ENCODE results near the gene POLR1B. TPM values are rescaled to one million over a fixed set of nuclear protein-coding genes. Genes with fewer than 3 reads are reported as not detected.
"Not testable (repeated sequence)": the region's sequence is repeated elsewhere in the genome, so short reads cannot be mapped to it uniquely, and the experiment has no call there.

Gene POLR1B
- total RNA-seq, 1 donor, result 8.2 TPM

- Histone ChIP-seq H3K27me3 (ENCODE audit: insufficient read depth, low read length) (no peaks in the 10 kb centered on the region), H3K4me1 (ENCODE audit: insufficient read depth, low read length) (peaks cover 7% of the 10 kb centered on the region), H3K9me3 (ENCODE audit: low read depth, low read length) (no peaks in the 10 kb centered on the region), H3K4me3 (ENCODE audit: low read length) (no peak overlapping the region)
Observed at GRCh38 chr2:112528541-112528940, 13.7 kb upstream of the POLR1B start.

DNA sequence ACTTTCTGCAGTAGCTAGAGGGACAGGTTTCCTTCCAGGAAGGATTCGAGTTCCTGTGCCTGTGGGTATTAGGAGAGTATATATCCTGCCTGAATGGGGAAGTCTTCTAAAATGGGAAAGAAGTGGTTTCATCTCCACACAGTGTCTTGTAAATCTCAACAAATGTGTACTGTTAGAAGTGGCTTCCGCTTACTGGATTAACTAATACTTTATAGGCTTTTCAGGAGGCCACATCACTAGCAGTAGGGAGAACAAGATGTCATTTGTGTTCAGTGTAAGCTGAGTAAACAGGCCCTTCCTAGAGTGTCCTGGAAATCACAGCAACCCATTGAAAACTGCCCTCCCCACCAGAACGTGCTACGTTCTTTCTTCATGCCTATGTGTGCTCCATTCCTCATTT, 12.5 kb upstream of the POLR1B start:
- Histone ChIP-seq H3K27me3 (ENCODE audit: insufficient read depth, low read length) (no peaks in the 10 kb centered on the region), H3K4me3 (ENCODE audit: low read length) (no peak overlapping the region), H3K4me1 (ENCODE audit: insufficient read depth, low read length) (peaks cover 7% of the 10 kb centered on the region), H3K9me3 (ENCODE audit: low read depth, low read length) (no peaks in the 10 kb centered on the region)

DNA sequence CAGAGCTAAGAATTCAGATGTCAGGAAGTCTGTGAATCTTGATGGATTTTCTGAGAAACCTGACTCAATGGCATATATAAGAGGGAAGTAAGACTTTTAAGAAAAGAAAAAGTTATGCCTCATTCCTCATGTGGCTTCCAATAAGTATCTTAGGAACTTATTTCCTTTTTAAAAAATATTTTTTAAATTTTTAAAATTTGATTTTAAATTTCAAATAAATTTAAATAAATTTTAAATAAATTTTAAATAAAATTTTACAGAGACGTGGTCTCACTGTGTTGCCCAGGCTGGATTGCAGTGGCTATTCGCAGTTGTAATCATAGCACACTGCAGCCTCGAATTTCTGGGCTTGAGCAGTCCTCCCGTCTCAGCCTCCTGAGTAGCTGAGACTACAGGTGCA, 11.5 kb upstream of the POLR1B start:
- no peaks in the 10 kb centered on the region for H3K27me3 ChIP-seq (ENCODE audit: insufficient read depth, low read length)
- no peaks in the 10 kb centered on the region for H3K9me3 ChIP-seq (ENCODE audit: low read depth, low read length)
- H3K4me3 ChIP-seq (ENCODE audit: low read length), result no peak overlapping the region

GRCh38 chr2:112534826-112535225, 7.4 kb upstream of the POLR1B start:
- Histone ChIP-seq H3K4me3 (ENCODE audit: low read length) (no peak overlapping the region), H3K9me3 (ENCODE audit: low read depth, low read length) (no peaks in the 10 kb centered on the region), H3K4me1 (ENCODE audit: insufficient read depth, low read length) (peaks cover 3% of the 10 kb centered on the region), H3K27me3 (ENCODE audit: insufficient read depth, low read length) (no peaks in the 10 kb centered on the region)

More for the DNA sequence above, 11.5 kb upstream of the POLR1B start:
- H3K4me1 ChIP-seq (ENCODE audit: insufficient read depth, low read length), result peaks cover 7% of the 10 kb centered on the region

DNA sequence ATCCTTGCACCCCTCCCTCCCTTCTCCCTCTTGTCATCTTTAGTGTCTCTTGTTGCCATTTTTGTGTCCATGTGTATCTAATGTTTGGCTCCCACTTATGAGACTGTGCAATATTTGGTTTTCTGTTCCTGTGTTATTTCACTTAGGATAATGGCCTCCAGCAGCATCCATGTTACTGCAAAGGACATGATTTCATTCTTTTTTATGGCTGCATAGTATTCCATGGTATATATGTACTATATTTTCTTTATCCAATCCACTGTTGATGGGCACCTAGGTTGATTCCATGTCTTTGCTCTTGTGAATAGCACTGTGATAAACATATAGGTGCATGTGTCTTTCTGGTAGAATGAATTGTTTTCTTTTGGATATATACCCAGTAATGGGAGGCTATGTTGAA, 5.6 kb upstream of the POLR1B start:
- not testable (repeated sequence) for H3K27me3 ChIP-seq (ENCODE audit: insufficient read depth, low read length); H3K4me3 ChIP-seq (ENCODE audit: low read length); H3K4me1 ChIP-seq (ENCODE audit: insufficient read depth, low read length); H3K9me3 ChIP-seq (ENCODE audit: low read depth, low read length)

- Histone ChIP-seq H3K27me3 (ENCODE audit: insufficient read depth, low read length) (no peaks in the 10 kb centered on the region), H3K4me3 (ENCODE audit: low read length) (no peak overlapping the region), H3K9me3 (ENCODE audit: low read depth, low read length) (no peaks in the 10 kb centered on the region), H3K4me1 (ENCODE audit: insufficient read depth, low read length) (peaks cover 22% of the 10 kb centered on the region)
Observed at GRCh38 chr2:112539306-112539705, 3.0 kb upstream of the POLR1B start.

- Histone ChIP-seq H3K4me3 (ENCODE audit: low read length) (peak overlapping the region; percentile 93), H3K9me3 (ENCODE audit: low read depth, low read length) (no peaks in the 10 kb centered on the region), H3K27me3 (ENCODE audit: insufficient read depth, low read length) (no peaks in the 10 kb centered on the region), H3K4me1 (ENCODE audit: insufficient read depth, low read length) (peaks cover 22% of the 10 kb centered on the region)
Observed at GRCh38 chr2:112540906-112541305, 1.4 kb upstream of the POLR1B start.

DNA sequence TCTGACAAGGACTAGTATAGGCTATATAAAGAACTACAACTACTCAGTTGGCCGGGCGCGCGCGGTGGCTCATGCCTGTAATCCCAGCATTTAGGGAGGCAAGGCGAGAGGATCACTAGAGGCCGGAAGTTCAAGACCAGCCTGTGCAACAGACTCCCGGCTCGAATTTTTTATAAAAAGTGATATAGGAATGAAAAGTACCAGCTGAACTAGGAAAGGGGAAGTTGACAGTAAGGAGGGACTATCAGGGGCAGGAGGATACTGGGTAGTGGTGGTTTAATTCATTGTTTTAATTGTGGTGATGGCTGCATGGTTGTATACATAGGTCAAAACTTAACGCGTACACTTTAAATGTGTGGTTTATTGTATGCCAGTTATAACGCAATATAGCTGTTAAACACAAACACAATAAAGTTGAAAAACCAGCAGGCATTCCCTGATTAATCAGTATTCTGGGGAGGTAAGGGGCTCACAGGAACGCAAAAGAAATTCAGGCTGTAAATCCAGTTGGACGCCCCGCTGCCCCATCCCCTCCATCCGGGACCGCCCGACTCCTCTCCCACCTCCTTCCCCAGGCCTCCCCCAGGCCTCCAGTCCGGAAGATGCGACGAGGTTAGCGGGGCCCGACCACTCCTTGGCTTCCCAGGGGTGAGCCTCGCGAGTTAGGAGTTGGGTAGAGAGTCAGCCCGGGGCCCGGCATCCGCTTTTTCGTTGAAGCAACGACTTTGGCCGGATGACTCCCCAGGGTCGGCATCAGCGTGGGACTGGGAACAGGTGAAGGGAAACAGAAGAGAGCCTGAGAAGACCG, 746 bp upstream of the POLR1B start:
- no peaks in the 10 kb centered on the region for H3K9me3 ChIP-seq (ENCODE audit: low read depth, low read length)
- H3K4me1 ChIP-seq (ENCODE audit: insufficient read depth, low read length), result peaks cover 22% of the 10 kb centered on the region
- H3K27me3 ChIP-seq (ENCODE audit: insufficient read depth, low read length), result no peaks in the 10 kb centered on the region
- H3K4me3 ChIP-seq (ENCODE audit: low read length), result peak overlapping the region; percentile 93

DNA sequence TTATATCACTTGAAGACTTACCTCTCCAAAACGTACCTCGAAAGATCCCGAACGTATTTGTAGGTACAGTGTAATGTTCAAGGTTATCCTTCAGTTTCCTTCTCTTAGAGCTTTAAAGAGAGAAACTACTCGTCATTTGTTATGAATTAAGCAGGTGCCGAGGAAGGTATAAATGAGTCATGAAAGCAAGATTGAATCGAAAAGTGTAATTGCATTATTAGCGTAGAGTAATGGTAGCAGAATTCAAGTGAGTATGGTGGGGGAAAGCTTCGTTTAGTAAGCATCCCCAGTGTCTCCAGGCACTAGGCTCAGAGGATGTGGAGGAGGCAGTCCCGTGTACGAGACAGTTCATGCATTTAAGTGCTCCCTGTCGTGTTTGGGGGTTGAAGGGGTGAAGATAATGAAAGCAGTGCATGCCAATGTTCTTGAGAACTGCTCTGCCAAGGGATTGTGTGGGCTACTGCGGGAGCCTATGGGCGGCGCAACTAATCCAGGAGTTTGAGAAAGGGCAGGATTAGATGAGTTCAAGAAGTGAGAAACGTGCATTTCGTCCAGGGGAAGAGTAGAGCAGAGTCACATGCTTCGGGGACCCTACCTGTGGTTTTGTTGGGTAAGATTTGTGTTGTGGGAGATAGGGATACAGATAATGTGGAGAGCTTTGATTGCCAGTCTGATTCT, 858 bp downstream of the POLR1B start:
- H3K27me3 ChIP-seq (ENCODE audit: insufficient read depth, low read length), result no peaks in the 10 kb centered on the region
- H3K4me1 ChIP-seq (ENCODE audit: insufficient read depth, low read length), result peaks cover 22% of the 10 kb centered on the region
- no peaks in the 10 kb centered on the region for H3K9me3 ChIP-seq (ENCODE audit: low read depth, low read length)
- peak overlapping the region; percentile 93 for H3K4me3 ChIP-seq (ENCODE audit: low read length)

DNA sequence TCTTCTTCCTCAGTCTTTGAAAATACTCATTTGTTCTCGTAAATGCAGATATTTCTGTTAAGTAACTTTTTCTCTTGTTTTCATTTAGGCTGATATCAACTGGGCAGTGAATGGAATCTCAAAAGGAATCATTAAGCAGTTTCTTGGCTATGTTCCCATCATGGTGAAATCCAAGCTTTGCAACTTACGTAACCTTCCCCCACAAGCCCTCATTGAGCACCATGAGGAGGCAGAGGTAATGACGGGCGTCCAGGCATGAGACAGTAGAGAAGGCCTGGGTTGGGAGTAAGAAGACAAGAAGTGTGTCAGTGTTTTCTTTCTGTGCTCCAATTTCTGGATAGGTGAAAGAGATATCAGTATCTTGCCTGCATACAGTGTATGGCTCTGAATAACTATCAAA, 5.1 kb downstream of the POLR1B start:
- no peaks in the 10 kb centered on the region for H3K27me3 ChIP-seq (ENCODE audit: insufficient read depth, low read length)
- peaks cover 17% of the 10 kb centered on the region for H3K4me1 ChIP-seq (ENCODE audit: insufficient read depth, low read length)
- no peaks in the 10 kb centered on the region for H3K9me3 ChIP-seq (ENCODE audit: low read depth, low read length)
- no peak overlapping the region for H3K4me3 ChIP-seq (ENCODE audit: low read length)

DNA sequence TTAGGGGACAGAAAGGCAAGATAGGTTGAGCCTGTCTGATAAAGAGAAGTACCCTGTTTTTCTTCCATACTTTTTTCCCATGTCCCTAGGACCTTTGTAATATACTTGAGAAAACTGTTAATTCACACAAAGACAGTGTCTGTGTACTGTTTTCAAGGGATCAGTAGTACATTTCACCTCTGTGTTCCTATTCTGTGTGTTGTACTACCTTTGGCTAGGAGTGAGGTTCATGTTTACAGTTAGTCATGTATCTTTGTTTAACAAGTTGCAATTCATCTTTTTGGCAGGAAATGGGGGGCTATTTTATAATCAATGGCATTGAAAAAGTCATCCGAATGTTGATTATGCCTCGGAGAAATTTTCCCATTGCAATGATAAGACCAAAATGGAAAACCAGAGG, 6.7 kb downstream of the POLR1B start:
- no peaks in the 10 kb centered on the region for H3K27me3 ChIP-seq (ENCODE audit: insufficient read depth, low read length)
- no peaks in the 10 kb centered on the region for H3K9me3 ChIP-seq (ENCODE audit: low read depth, low read length)
- peaks cover 4% of the 10 kb centered on the region for H3K4me1 ChIP-seq (ENCODE audit: insufficient read depth, low read length)

DNA sequence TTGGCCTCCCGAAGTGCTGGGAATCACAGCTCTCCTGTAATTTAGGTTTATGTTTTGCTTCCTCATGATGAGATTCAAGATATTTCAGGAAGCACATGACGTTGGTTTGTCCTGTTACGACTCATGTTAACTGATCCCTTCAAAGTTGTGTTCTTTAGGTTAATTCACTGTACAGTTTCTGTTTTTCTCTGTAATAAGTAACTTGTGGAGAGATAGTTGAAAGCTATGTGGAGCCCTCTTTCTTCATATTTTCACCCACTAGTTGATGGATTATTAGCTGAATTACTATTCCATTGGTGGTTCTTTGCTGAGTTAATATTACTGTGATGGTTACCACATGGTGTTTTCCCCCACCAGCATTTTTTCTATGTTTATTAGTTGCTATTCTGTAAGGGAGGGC, 23.8 kb downstream of the POLR1B start:
- Histone ChIP-seq H3K27me3 (ENCODE audit: insufficient read depth, low read length) (no peaks in the 10 kb centered on the region), H3K4me3 (ENCODE audit: low read length) (no peak overlapping the region), H3K4me1 (ENCODE audit: insufficient read depth, low read length) (no peaks in the 10 kb centered on the region), H3K9me3 (ENCODE audit: low read depth, low read length) (no peaks in the 10 kb centered on the region)

More for the DNA sequence above, 6.7 kb downstream of the POLR1B start:
- H3K4me3 ChIP-seq (ENCODE audit: low read length), result no peak overlapping the region

- H3K27me3 ChIP-seq (ENCODE audit: insufficient read depth, low read length); H3K9me3 ChIP-seq (ENCODE audit: low read depth, low read length); H3K4me1 ChIP-seq (ENCODE audit: insufficient read depth, low read length): not testable (repeated sequence)
Observed at GRCh38 chr2:112566508-112566907, 24.2 kb downstream of the POLR1B start.

GRCh38 chr2:112572005-112572404, 29.7 kb downstream of the POLR1B start:
- Histone ChIP-seq H3K4me1 (ENCODE audit: insufficient read depth, low read length) (no peaks in the 10 kb centered on the region), H3K27me3 (ENCODE audit: insufficient read depth, low read length) (no peaks in the 10 kb centered on the region), H3K9me3 (ENCODE audit: low read depth, low read length) (no peaks in the 10 kb centered on the region), H3K4me3 (ENCODE audit: low read length) (no peak overlapping the region)

More at GRCh38 chr2:112566508-112566907, 24.2 kb downstream of the POLR1B start:
- H3K4me3 ChIP-seq (ENCODE audit: low read length), result not testable (repeated sequence)

- Histone ChIP-seq H3K4me1 (ENCODE audit: insufficient read depth, low read length) (peaks cover 5% of the 10 kb centered on the region), H3K4me3 (ENCODE audit: low read length) (no peak overlapping the region), H3K9me3 (ENCODE audit: low read depth, low read length) (no peaks in the 10 kb centered on the region), H3K27me3 (ENCODE audit: insufficient read depth, low read length) (no peaks in the 10 kb centered on the region)
Observed at GRCh38 chr2:112577756-112578155, 35.5 kb downstream of the POLR1B start.

- Histone ChIP-seq H3K4me1 (ENCODE audit: insufficient read depth, low read length) (peaks cover 14% of the 10 kb centered on the region), H3K27me3 (ENCODE audit: insufficient read depth, low read length) (no peaks in the 10 kb centered on the region), H3K9me3 (ENCODE audit: low read depth, low read length) (no peaks in the 10 kb centered on the region), H3K4me3 (ENCODE audit: low read length) (no peak overlapping the region)
Observed at GRCh38 chr2:112579241-112579640, 37.0 kb downstream of the POLR1B start.
